ENCODE measurements around the gene UNC13D.
"Not testable (repeated sequence)": the region's sequence is repeated elsewhere in the genome, so short reads cannot be mapped to it uniquely, and the experiment has no call there.

Gene UNC13D

GRCh38 chr17:75856062-75856756 is 12.0 kb upstream of the UNC13D start:
- Mint-ChIP-seq H3K27me3 (ENCODE audit: low read depth, poor library complexity) (peaks cover 4% of the 10 kb centered on the region), H3K4me1 (peaks cover 20% of the 10 kb centered on the region), H3K27ac (peak overlapping the region; percentile 86), H3K36me3 (ENCODE audit: low read depth) (peaks cover 4% of the 10 kb centered on the region), H3K9me3 (no peaks in the 10 kb centered on the region), H3K4me3 (no peak overlapping the region)
- TF ChIP-seq CTCF (IDR thresholded peaks at IDR 0.05) = peak; percentile 38
- DNase-seq = no peak

GRCh38 chr17:75855310-75856061 is 11.3 kb upstream of the UNC13D start, which contains the start of gene WBP2:
WBP2 (minus strand) TSS chr17:75855335; CDS start chr17:75855297, 38 bp downstream.
- peaks cover 20% of the 10 kb centered on the region for H3K4me1 Mint-ChIP-seq
- peaks cover 8% of the 10 kb centered on the region for H3K36me3 Mint-ChIP-seq (ENCODE audit: low read depth)

GRCh38 chr17:75854881-75855309 is 10.7 kb upstream of the UNC13D start:
- DNase-seq = no peak
- Mint-ChIP-seq H3K4me3 (no peak overlapping the region), H3K4me1 (peaks cover 20% of the 10 kb centered on the region), H3K9me3 (no peaks in the 10 kb centered on the region), H3K36me3 (ENCODE audit: low read depth) (peaks cover 8% of the 10 kb centered on the region), H3K27me3 (ENCODE audit: low read depth, poor library complexity) (peaks cover 4% of the 10 kb centered on the region), H3K27ac (no peak overlapping the region)
- TF ChIP-seq CTCF (IDR thresholded peaks at IDR 0.05) = no peak

More at GRCh38 chr17:75855310-75856061, 11.3 kb upstream of the UNC13D start, which contains the start of gene WBP2:
- Mint-ChIP-seq H3K27ac (peak within 1 kb of the TSS; percentile 86), H3K27me3 (ENCODE audit: low read depth, poor library complexity) (peaks cover 4% of the 10 kb centered on the region), H3K4me3 (no peak within 1 kb of the TSS), H3K9me3 (no peaks in the 10 kb centered on the region)
- DNase-seq = peak; percentile 96
- no peak for TF ChIP-seq CTCF (IDR thresholded peaks at IDR 0.05)

- peaks cover 20% of the 10 kb centered on the region for H3K4me1 Mint-ChIP-seq
- no peak for TF ChIP-seq CTCF (IDR thresholded peaks at IDR 0.05)
- DNase-seq = no peak
- peaks cover 4% of the 10 kb centered on the region for H3K27me3 Mint-ChIP-seq (ENCODE audit: low read depth, poor library complexity)
- no peak overlapping the region for H3K4me3 Mint-ChIP-seq
- no peaks in the 10 kb centered on the region for H3K9me3 Mint-ChIP-seq
- H3K27ac Mint-ChIP-seq = peak overlapping the region; percentile 77
- H3K36me3 Mint-ChIP-seq (ENCODE audit: low read depth) = peaks cover 8% of the 10 kb centered on the region
Observed at GRCh38 chr17:75854101-75854748, 10.0 kb upstream of the UNC13D start.

GRCh38 chr17:75853433-75853832 is 9.2 kb upstream of the UNC13D start:
- Mint-ChIP-seq H3K27ac (no peak overlapping the region), H3K36me3 (ENCODE audit: low read depth) (peaks cover 11% of the 10 kb centered on the region), H3K4me3 (no peak overlapping the region), H3K4me1 (peaks cover 24% of the 10 kb centered on the region), H3K27me3 (ENCODE audit: low read depth, poor library complexity) (peaks cover 2% of the 10 kb centered on the region), H3K9me3 (no peaks in the 10 kb centered on the region)
- no peak for DNase-seq
- no peak for TF ChIP-seq CTCF (IDR thresholded peaks at IDR 0.05)

- not testable (repeated sequence) for DNase-seq; H3K4me3 Mint-ChIP-seq; H3K27me3 Mint-ChIP-seq (ENCODE audit: low read depth, poor library complexity); H3K27ac Mint-ChIP-seq; H3K9me3 Mint-ChIP-seq
- peaks cover 15% of the 10 kb centered on the region for H3K36me3 Mint-ChIP-seq (ENCODE audit: low read depth)
- H3K4me1 Mint-ChIP-seq = peaks cover 40% of the 10 kb centered on the region
Observed at GRCh38 chr17:75851693-75851991, 7.4 kb upstream of the UNC13D start.

Measured in nephron progenitor cell (in vitro differentiated cells).